NCI-H748 treated with DMSO at 0.1 percent for 48 hours (cell line): Measurements from ENCODE around the gene MPPED1.

Source experiments
- DNase-seq: peaks from one replicate; lab custom pipeline; 2025; lab: John Stamatoyannopoulos, UW

MPPED1 gene

GRCh38 chr22:43411040-43411868 is 560 bp upstream of the MPPED1 start:
- DNase-seq: no peak

- DNase-seq: peak; percentile 75
Observed at GRCh38 chr22:43412808-43413795, 1.3 kb downstream of the MPPED1 start.

- no peak for DNase-seq
Observed at GRCh38 chr22:43413826-43414225, 2.0 kb downstream of the MPPED1 start.

- DNase-seq: no peak
Observed at GRCh38 chr22:43415681-43416080, 3.9 kb downstream of the MPPED1 start.

- no peak for DNase-seq
Observed at GRCh38 chr22:43417555-43417954, 5.7 kb downstream of the MPPED1 start.

GRCh38 chr22:43418079-43418825 is 6.4 kb downstream of the MPPED1 start:
- DNase-seq: no peak

- no peak for DNase-seq
Observed at GRCh38 chr22:43419371-43420080, 7.7 kb downstream of the MPPED1 start.

- DNase-seq: no peak
Observed at GRCh38 chr22:43421046-43421665, 9.3 kb downstream of the MPPED1 start.

- DNase-seq: no peak
Observed at GRCh38 chr22:43421914-43422615, 10.3 kb downstream of the MPPED1 start.

- DNase-seq: no peak
Observed at GRCh38 chr22:43423046-43423445, 11.2 kb downstream of the MPPED1 start.

- no peak for DNase-seq
Observed at GRCh38 chr22:43424201-43424600, 12.4 kb downstream of the MPPED1 start.

- DNase-seq: no peak
Observed at GRCh38 chr22:43424666-43425630, 13.1 kb downstream of the MPPED1 start.

- no peak for DNase-seq
Observed at GRCh38 chr22:43425976-43426785, 14.4 kb downstream of the MPPED1 start.

- no peak for DNase-seq
Observed at GRCh38 chr22:43426816-43427215, 15.0 kb downstream of the MPPED1 start.

GRCh38 chr22:43427296-43428004 is 15.6 kb downstream of the MPPED1 start:
- DNase-seq: no peak

GRCh38 chr22:43428005-43428485 is 16.2 kb downstream of the MPPED1 start:
- DNase-seq: no peak

- no peak for DNase-seq
Observed at GRCh38 chr22:43428521-43428920, 16.7 kb downstream of the MPPED1 start.
